ENCODE measurements around the gene FKBP9.
"Not testable (repeated sequence)": the region's sequence is repeated elsewhere in the genome, so short reads cannot be mapped to it uniquely, and the experiment has no call there.

FKBP9 gene

DNA sequence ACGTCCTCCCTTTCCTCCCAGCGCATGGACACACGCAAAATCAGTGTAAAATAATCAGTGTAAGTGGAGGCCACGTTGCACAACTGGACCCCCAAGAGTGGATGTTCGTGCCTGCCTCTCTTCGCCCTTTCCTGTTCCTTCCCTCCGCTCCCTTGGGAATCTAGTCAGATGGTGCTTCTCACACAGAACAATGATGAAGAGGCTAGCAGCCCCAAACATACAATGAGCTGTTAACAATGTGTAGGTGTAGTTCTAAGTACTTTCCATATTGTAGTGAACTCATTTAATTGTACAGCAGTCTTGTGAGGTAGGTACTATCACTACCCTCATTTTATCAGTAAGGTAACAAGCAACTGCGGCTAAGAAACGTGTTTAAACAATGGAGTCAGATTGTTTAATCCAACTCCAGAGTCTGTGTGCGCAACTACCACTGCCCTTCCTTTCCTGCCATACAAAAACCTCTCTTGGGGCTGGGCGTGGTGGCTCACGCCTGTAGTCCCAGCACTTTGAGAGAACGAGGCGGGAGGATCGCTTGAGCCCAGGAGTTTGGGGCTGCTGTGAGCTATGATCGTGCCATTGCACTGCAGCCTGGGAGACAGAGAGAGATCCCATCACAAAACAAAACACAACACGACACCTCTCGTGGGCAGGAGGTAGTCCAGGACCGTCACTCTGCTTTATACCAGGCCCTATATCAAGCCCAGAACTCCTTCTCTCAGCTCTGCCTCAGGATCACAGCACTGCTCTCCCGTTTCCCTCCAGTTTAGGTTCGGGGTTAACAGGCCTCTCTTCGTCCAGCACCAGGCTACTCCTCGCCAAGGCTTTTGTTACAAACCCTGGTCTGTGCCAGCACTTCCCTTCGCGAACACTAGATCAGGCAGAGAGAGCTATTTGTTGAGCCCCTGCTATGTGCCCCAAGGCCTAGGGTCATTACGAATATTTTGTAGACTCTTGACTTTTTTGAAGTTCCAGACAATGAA lies 1.1 kb downstream of the FKBP9 start:
- peak in 1 of 2 experiments; percentile 19 for DNase-seq

DNA sequence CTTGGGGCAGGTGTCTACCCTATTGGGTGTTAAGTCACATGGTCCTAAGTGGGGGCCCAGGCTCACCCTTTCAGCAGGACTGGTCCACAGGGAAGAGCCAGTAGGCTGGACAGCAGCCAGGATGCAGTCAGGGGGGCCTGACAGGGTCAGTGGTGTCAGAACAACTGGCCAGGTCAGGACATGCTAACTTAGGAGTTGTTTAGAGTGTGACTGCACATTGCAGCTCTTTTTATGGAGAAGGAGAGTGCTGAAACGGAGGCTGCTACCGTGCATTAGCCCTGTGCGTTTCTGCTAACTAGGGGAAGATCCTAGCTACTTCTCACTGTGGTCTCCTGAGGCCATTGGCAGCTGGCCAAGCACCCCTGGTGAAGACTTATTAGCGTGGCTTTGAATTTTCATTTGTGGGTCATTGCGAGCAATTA lies 6.7 kb downstream of the FKBP9 start:
- not testable (repeated sequence) for DNase-seq

DNA sequence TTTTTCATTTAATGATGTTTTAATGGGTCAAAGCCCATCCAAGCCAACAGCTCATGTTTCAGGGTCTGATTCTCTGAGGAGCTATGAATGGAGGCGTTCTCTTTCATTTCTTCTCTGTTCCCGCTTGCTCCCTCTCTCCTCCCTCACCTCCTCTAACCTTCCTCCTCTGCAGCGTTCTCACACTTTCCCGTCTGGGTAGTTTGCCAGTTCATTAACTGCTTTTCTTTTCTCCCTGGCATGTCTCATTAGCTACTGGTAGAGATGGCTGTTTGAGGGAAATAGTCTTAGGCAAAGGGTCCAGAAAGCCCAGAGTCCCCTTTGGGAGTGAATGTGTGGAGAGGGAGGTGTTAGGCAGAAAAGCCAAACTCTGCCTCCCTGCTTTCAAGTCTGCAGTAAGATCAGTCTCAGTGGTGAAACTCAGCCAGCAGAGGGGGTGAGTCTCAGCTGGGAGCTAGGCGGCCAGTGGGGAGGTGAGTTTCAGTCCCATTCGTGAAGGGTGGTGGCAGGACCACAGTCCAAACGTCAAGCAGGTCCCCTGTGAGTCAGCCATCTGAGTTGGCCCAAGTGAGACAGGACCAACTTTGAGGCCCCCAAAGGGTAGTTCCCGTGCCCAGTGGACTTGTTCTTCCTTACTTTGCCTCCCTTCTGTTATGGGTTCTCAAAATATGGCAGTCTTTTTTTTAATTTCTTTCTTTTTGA lies 7.4 kb downstream of the FKBP9 start:
- not testable (repeated sequence) for DNase-seq

DNA sequence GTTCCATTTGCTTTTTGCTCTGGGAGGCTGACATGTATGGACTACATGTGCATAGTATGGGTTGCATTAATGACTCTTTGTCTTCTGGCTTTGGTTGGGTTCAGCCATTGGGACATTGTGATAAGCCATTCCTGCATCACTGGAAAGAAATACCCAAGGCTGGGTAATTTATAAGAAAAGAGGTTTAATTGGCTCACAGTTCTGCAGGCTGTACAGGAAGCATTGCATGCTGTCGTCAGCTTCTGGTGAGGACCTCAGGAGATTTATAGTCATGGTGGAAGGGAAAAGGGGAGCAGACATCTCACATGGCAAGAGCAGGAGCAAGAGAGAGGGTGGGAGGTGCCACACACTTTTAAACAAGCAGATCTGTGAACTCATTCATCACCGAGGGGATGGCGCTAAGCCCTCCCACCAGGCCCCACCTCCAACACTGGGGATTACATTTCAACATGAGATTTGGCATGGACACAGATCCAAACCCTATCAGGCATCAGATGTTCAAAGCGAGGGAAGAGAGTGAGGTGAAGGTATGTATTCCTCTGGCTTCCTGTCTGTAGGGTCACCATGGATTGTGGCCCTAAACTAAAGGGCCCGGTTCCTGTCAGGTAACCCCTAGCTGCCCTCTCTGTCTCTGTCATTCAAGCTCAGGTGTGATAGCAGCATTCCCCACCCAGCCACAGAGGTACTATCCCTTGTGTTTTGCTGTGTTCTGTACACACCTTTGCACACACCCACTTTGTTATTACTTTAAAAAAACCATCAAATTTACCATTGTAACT lies 9.4 kb downstream of the FKBP9 start:
- not testable (repeated sequence) for DNase-seq

DNA sequence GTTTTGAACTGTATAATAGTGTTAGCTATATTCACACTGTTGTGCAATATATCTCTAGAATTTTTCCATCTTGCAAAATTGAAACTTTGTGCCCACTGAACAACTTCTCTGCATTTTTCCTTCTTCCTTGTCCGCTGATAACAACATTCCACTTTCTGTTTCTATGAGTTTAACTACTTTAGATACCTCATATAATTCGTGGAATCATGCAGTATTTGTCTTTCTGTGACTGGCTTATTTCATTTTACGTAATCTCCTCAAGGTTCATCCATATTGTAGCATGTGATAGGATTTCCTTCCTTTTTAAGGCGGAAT lies 10.0 kb downstream of the FKBP9 start:
- not testable (repeated sequence) for DNase-seq

DNA sequence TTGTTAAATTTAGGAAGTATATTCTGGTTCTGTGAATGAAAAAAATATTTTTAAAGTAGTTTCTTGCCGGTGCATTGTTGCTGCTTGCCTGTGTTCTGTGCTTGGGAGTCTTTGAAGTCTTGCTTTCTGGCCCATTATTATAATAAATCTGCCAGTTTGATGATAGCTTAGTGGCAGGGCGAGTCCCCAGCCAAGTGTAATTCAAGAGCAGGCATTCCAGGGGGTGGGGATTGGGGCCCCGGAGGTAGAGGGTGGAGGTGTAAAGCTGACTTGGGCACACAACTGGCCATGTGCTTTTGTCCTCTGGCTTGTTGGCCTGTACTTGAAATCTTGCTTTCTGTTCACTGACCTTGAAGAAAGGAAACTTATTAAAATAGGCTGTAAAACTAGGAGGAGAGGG lies 14.7 kb downstream of the FKBP9 start:
- not testable (repeated sequence) for DNase-seq

DNA sequence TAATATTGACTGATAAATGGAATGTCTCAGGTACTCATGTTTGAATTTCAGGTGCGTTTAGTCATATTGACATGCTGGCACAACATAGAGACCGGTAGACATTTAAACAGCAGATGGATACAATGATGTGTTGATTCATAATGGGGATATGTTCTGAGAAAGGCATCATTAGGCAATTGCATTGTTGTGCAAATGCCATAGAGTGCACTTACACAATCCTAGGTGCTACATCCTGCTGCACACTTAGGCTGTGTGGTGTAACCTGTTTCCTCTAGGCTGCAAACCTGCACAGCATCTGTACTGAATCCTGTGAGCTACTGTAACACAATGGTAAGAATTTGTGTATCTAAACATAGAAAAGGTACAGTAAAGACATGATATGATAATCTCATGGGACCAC lies 19.9 kb downstream of the FKBP9 start:
- DNase-seq, result not testable (repeated sequence)

DNA sequence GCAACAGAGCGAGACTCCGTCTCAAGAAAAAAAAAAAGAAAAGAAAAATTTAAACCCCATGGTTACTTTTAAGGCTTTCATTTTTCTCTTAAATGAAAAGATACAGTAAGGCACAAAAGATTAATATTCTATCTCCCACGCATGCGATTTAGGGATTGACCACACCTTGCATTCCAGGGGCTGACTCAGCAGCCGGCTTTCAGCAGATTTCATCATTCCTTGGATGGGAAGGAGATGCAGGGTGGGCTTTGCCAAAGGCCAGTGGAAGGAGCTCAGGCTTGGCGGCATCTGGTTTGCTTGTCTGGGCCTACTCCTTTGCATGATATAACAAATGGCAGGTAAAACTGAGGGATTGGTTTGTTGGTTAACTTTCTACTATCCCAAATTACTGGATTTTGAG lies 22.0 kb downstream of the FKBP9 start:
- DNase-seq, result not testable (repeated sequence)

DNA sequence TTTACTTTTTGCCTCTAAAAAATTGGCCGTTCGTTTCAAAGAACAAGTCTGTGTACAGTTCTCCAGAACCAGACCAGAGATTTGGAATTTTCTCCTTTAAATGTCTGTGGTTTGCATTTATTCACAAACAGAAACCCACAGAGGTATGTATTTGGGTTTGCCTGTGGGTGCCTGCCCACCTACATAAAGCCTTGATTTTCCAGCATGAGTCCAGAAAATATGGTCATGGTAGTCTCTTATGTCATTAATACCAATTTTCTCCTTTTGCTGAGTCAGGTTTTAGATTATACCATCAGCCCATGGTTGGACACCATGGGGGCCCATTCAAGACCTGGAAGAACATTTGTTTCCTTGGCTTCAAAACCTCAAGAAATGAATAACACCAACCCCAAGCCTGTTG lies 22.7 kb downstream of the FKBP9 start:
- not testable (repeated sequence) for DNase-seq

DNA sequence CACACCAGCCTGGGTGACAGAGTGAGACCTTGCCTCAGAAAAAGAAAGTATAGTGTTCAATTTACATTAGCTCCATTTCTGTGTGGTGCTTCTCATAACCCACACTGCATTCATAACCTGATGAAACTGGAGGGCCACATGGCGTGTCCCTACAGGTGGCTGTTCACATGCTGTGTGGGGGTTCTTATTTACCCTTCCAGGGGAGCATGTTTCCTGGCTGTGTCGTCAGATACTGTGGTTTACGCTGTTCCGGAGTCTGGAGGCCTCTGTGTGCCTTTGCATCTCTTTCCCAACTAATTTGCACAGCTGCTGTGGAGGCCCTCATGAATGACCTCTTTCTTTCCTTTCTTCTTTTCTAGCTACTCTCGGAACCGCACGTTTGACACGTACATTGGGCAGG lies 30.9 kb downstream of the FKBP9 start:
- DNase-seq, result not testable (repeated sequence)

DNA sequence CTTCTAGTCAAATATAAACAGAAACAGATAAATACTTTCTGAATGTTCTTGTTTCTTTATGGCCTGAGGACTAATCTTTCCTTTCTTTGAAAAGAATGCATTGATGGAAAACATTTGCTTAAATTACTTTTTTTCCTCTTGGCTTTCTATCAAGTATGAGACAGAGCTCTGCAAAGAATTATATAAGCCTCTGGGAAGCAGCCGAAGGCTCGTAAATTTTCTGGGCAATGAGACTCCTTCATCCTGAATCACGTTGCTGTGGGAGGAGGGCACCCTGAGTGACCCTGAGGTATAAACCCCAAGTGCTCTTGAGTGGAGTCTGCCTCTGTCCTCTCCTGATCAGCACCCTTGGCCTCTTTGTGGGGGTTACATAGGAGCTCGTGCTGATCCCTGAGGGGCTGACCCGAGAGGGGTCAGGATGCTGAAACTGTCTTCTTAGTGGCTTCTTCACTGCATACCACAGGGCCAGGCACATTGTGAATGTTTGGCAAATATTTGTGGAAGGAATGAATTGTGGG lies 33.9 kb downstream of the FKBP9 start:
- DNase-seq, result not testable (repeated sequence)

DNA sequence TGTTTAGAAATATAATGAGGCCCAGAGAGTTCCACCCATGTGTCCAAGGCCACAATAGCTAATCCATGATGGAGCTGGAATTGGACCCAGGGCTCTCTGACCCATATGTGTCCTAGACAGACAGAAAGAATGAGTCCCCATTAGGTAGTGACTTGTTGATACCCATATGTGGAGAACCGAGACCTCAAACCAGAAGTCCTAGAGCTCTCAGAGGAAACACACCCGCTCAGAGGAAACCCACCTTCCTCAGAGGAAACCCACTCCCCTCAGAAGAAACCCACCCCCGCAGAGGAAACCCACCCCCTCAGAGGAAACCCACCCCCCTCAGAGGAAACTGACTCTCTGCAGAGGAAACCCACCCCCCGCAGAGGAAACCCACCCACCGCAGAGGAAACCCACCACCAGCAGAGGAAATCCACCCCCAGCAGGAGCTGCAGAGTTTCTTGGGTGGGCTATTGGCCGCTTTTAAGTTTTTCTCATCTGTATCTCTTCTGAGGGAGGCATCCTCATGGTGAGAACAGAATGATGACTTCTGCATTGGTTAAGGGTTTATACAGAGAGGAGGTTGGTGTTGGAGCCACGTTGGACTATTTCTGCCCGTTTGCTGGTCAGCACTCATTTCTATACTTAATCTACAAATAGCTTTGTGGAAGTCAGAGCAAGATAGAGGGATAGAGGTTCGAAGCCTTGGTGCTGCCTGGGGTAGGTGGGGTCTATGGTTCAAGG lies 34.9 kb downstream of the FKBP9 start:
- DNase-seq, result not testable (repeated sequence)

DNA sequence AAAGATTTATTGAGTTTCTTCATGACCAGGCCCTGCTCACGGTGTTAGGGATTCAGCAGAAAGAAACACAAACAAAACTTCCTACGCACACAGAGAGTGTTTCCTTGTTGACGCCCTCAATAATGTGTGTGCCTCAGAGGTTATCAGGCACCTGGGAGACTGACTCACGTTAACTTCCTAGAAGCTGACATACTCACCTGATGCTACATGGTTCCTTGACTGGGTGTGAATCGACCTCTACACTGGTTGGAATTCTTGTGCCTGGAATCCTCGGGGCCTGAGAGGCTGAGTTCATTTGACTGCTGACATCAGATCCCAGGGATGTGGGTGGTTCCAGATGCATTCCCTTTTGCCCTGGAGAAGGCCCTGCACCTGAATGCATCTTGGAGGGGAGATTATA lies 35.5 kb downstream of the FKBP9 start:
- not testable (repeated sequence) for DNase-seq

DNA sequence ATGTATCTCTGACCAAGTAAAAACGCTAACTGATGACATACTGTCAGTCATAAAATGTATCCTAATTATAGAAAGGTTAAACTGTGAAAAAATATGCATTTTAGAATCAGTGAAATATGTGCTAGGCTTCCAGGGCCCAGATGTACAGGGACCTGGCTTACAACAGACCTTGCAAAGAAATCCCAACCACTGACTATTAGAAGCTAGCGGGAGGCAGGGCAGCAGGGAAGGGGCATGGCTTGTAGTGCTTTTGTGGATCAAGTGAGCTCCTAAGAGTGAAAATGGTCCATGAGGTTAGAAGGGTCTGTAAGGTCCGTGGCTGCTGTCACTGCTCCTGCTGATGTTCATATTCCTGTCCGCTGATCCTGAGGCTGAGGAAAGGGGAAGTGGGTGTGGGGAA lies 40.7 kb downstream of the FKBP9 start:
- not testable (repeated sequence) for DNase-seq

DNA sequence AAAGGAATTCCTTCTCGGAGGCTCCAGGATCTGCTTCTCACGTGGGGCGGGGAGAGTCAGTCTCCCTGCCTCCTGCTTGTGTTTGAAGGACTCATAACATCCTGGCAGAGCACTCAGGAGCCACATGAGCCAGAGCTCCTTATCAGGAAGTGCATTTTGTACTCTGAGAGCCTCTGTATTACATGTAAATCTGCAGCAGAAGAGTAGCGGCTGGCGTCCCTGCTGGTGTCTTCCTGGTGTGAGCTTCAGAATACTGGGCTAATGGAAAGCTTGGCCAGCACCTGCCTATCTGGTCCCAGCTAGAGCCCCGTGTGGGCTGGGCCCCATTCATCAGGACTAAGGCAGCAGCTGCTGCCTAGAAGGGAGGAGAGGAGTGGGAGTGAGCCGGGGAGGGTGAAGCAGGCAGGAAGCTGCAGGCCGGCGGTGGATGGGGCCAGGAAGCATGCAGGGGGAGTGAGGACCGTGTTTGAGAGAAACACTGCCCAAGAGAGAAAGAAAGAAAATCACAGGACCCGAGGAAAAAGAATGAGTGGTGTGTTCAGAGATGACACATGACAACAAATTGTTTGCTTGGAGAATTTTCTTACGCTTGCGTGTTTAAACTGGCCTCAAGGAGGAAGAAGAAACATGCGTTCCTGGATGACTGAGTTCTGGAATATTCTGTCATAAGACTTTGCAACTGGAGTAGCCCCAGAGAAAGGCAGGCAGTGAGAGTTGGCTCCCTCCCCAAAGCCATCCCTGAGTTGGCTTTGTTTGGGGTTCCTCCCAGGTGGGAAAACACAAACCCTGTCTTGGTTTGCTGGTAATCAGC lies 41.3 kb downstream of the FKBP9 start:
- not testable (repeated sequence) for DNase-seq

DNA sequence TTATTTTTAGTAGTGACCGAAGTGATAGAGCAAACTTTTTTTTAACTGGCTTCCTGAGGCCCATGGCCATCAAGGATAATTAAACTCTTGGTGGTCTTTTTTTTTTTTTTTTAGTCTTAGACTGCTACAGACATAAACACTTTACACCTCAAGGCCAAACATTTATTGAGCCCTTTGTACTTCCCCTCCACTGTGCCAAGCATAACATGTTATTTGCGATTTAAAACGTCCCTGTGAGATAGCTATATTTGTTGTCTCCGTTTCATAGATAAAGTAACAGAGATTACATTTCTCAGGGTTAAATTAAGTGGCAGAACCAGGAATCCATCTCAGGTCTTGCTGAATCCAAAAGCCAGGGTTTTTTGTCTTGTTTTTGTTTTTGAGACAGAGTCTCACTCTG lies 42.1 kb downstream of the FKBP9 start:
- not testable (repeated sequence) for DNase-seq

DNA sequence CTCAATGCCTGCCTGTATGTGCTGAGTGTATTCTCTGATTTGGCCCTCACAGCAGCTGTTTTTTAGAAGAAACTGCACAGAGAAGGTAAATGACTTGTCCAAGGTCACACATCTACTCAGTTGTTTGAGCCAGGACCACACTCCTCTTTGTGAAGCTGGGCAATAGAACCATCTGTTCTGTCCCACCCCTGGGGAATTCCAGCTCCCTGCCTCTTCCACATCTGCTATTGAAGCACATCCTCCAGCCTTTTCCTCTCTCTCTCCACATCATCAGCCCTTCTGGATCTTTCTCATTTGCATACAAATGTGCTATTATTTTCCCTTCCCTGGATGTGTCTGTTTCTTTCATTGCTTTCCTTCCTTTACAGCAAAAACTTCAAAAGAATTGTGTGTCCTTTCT lies 45.9 kb downstream of the FKBP9 start:
- not testable (repeated sequence) for DNase-seq

DNA sequence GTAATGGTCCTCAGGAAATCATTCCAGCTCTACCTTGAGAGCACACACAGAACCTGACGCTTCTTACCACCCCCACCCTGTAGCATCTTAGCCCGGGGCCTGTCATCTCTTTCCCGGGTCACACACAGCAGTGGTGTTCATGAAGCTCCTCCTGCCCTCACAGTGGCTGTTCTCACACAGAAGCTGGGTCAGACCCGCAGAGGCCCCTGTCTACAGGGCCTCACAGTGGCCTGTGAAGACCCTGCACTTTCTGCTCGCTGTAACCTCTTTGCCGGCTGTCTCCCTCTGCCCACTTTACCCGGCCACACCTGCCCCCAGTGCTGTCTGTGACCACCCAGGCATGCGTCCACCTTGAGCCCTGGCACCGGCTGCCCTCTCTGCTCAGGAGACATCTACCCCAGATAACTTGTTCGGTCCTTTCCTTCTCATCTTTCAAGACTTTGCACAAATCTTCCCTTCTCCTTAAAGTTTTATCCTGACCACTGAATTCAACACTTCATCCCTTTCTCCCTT lies 46.9 kb downstream of the FKBP9 start:
- DNase-seq, result not testable (repeated sequence)

DNA sequence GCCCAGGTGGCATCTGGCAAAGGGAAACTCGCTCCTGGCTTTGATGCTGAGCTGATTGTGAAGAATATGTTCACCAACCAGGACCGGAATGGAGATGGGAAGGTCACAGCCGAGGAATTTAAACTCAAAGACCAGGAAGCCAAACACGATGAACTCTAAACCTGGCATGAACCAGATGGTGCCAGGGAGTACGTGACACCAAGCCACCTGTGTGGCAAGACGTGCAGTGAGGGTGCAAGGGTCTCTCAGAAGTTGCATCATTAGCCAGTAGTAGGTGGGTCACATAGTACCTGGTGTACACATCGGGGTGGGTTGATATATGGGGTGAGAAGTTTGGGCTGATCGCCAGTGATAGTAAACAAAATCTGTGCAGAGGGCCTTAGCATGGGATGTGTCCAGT lies 48.0 kb downstream of the FKBP9 start:
- DNase-seq, result not testable (repeated sequence)

DNA sequence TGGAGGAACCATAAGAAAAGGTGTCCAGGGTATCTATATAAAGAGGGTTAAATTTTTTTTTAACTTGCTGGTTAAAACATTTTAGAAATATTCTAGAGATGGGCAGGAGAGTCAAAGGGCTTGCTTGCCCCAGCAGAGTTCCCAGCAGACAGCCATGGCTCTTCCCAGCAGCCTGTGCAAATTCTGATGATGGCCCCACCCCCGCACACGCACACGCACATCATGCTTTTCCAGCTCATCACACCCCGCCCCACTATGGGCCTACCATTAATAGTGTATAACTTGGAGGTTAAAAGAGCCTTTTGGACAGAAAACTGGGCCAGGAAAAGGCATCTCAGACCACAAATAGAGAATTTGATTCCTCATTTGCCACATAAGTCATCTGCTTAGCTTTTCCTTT lies 48.5 kb downstream of the FKBP9 start:
- not testable (repeated sequence) for DNase-seq

DNA sequence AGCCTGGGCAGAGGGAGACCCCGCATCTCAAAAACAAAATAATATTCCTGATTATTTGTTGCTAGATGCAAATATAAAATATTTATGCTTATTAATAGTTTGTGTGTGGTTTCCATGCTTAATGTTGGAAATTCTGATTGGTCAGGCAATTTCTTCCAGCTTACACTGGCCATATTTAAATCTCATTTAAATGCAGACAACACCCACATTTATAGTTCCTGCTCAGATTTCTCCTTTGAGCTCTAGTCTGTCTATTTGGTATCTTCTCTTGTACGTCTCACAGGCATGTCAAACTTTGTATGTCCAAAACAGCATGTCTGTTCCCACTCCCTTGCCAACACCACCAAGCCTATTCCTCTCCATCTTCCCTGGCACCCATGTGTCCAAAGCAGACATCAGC lies 52.5 kb downstream of the FKBP9 start:
- DNase-seq, result no peak

Measured in NCI-H1930 (cell line).